NCI-H2196 treated with DMSO at 0.1 percent for 48 hours (cell line): ENCODE measurements around the gene IL17RA.

Experiments
- DNase-seq: peaks from one replicate; lab custom pipeline; 2025; ENCODE audit not compliant: unreplicated experiment; lab: John Stamatoyannopoulos, UW

The IL17RA gene

GRCh38 chr22:17105143-17106129 is 20.6 kb downstream of the IL17RA start:
- no peak for DNase-seq

GRCh38 chr22:17106161-17106784 is 21.5 kb downstream of the IL17RA start:
- DNase-seq = no peak

GRCh38 chr22:17106785-17107546 is 22.2 kb downstream of the IL17RA start:
- no peak for DNase-seq

GRCh38 chr22:17107547-17107810 is 22.7 kb downstream of the IL17RA start:
- DNase-seq = no peak

GRCh38 chr22:17108256-17109112 is 23.7 kb downstream of the IL17RA start:
- DNase-seq = no peak

GRCh38 chr22:17109113-17109865 is 24.5 kb downstream of the IL17RA start:
- no peak for DNase-seq

- DNase-seq = no peak
Observed at GRCh38 chr22:17109976-17110375, 25.2 kb downstream of the IL17RA start.

GRCh38 chr22:17110791-17111550 is 26.2 kb downstream of the IL17RA start:
- no peak for DNase-seq

- DNase-seq = no peak
Observed at GRCh38 chr22:17112491-17113042, 27.8 kb downstream of the IL17RA start.

GRCh38 chr22:17113600-17113999 is 28.8 kb downstream of the IL17RA start:
- no peak for DNase-seq

- no peak for DNase-seq
Observed at GRCh38 chr22:17114173-17114897, 29.5 kb downstream of the IL17RA start.

GRCh38 chr22:17114898-17115235 is 30.1 kb downstream of the IL17RA start:
- no peak for DNase-seq

- DNase-seq = no peak
Observed at GRCh38 chr22:17115236-17115635, 30.4 kb downstream of the IL17RA start.

GRCh38 chr22:17115945-17116565 is 31.3 kb downstream of the IL17RA start:
- no peak for DNase-seq

GRCh38 chr22:17116572-17117330 is 32.0 kb downstream of the IL17RA start:
- DNase-seq = no peak

GRCh38 chr22:17117400-17117799 is 32.6 kb downstream of the IL17RA start:
- no peak for DNase-seq

- DNase-seq = no peak
Observed at GRCh38 chr22:17117890-17118289, 33.1 kb downstream of the IL17RA start.
